IMR-90 (cell line): ENCODE data around the gene SEPHS1. TPM values are rescaled to one million over a fixed set of nuclear protein-coding genes. Genes with fewer than 3 reads are reported as not detected.

ENCODE experiments used
- ATAC-seq: fragments of 200-7000 bp; cut with Tn5 transposase; 2 replicates; pipeline ENCODE4 v1.9.1; 2020; ENCODE audit warnings: low read depth, mild to moderate bottlenecking, moderate library complexity
- BruUV-seq: library from RNA; stranded (reverse); fragments of 400-500 nt; replicated peaks from 2 replicates; lab custom pipeline; 2021; lab: Mats Ljungman, UMichigan
- CTCF ChIA-PET: fragments of 300-600 bp; formaldehyde crosslinking; extraction: SDS; loops from one replicate; lab custom pipeline; 2021; ENCODE audit warnings: antibody characterized with exemption; lab: Yijun Ruan, JAX
- POLR2A ChIA-PET: fragments of 300-600 bp; sonication (Branson Sonifier 250); formaldehyde crosslinking; loops from one replicate; lab custom pipeline; 2022; ENCODE audit warnings: antibody characterized with exemption; ENCODE audit not compliant: unreplicated experiment; lab: Charles Lee
- DNase-seq: peaks from one replicate; pipeline ENCODE4 v3.0.0; 2013
- H2AFZ ChIP-seq: replicated peaks from 2 replicates; pipeline ENCODE3; 2013; ENCODE audit warnings: low read length, mild to moderate bottlenecking; ENCODE audit not compliant: poor library complexity
- H2AK5ac ChIP-seq: 2 replicates; pipeline ENCODE4 v1.6.1; 2013; ENCODE audit warnings: low read depth, low read length, inconsistent platforms
- H2AK9ac ChIP-seq: replicated peaks from 2 replicates; pipeline ENCODE3; 2013; ENCODE audit warnings: mild to moderate bottlenecking, low read depth, low read length, moderate library complexity; ENCODE audit not compliant: poor library complexity
- H2BK120ac ChIP-seq: 2 replicates; pipeline ENCODE4 v1.6.1; 2013; ENCODE audit warnings: low read depth, low read length, inconsistent platforms
- H2BK15ac ChIP-seq: 3 replicates; pipeline ENCODE4 v1.6.1; 2013; ENCODE audit warnings: low read depth, low read length, inconsistent platforms
- H2BK20ac ChIP-seq: 2 replicates; pipeline ENCODE4 v1.6.1; 2013; ENCODE audit warnings: low read depth, mild to moderate bottlenecking, inconsistent platforms, low read length, moderate library complexity
- H2BK5ac ChIP-seq: 2 replicates; pipeline ENCODE4 v1.6.1; 2013; ENCODE audit warnings: mild to moderate bottlenecking, low read depth, low read length, inconsistent platforms; ENCODE audit not compliant: poor library complexity, severe bottlenecking
- H3K14ac ChIP-seq: replicated peaks from 2 replicates; pipeline ENCODE4 v1.6.1; 2013; ENCODE audit warnings: low read depth, low read length, inconsistent platforms
- H3K18ac ChIP-seq: 2 replicates; pipeline ENCODE4 v1.6.1; 2013; ENCODE audit warnings: low read depth, low read length, control low read depth
- H3K23ac ChIP-seq: 2 replicates; pipeline ENCODE4 v1.6.1; 2013; ENCODE audit warnings: low read depth, low read length, inconsistent platforms
- H3K27ac ChIP-seq: 2 replicates; pipeline ENCODE4 v1.5.1; 2013; ENCODE audit warnings: mild to moderate bottlenecking, control low read depth, low read length; ENCODE audit not compliant: insufficient read depth
- H3K27me3 ChIP-seq: 2 replicates; pipeline ENCODE4 v1.6.1; 2013; ENCODE audit warnings: low read length; ENCODE audit not compliant: control insufficient read depth, insufficient read depth
- H3K36me3 ChIP-seq: 2 replicates; pipeline ENCODE4 v1.6.1; 2013; ENCODE audit warnings: low read length, mixed read lengths; ENCODE audit not compliant: control insufficient read depth, insufficient read depth
- H3K4ac ChIP-seq: 2 replicates; pipeline ENCODE4 v1.6.1; 2013; ENCODE audit warnings: low read depth, low read length, inconsistent platforms
- H3K4me1 ChIP-seq: 2 replicates; pipeline ENCODE4 v1.6.1; 2013; ENCODE audit warnings: low read length, mixed read lengths; ENCODE audit not compliant: control insufficient read depth, insufficient read depth
- H3K4me2 ChIP-seq: 2 replicates; pipeline ENCODE4 v1.6.1; 2013; ENCODE audit warnings: low read depth, mild to moderate bottlenecking, control low read depth, low read length, moderate library complexity
- H3K4me3 ChIP-seq: 2 replicates; pipeline ENCODE4 v1.5.1; 2013; ENCODE audit warnings: low read depth, mild to moderate bottlenecking, control low read depth, low read length, moderate library complexity; ENCODE audit not compliant: insufficient read depth
- H3K56ac ChIP-seq: 2 replicates; pipeline ENCODE4 v1.6.1; 2013; ENCODE audit warnings: low read length, inconsistent platforms; ENCODE audit not compliant: insufficient read depth; ENCODE audit errors: extremely low read depth
- H3K79me1 ChIP-seq, 2 experiments: 2 replicates each; pipeline ENCODE4 v1.6.1; 2013; ENCODE audit warnings: low read length in 2 of 2, inconsistent platforms in 1 of 2, low read depth in 1 of 2
- H3K9ac ChIP-seq: 2 replicates; pipeline ENCODE4 v1.6.1; 2013; ENCODE audit warnings: low read depth, low read length, control low read depth
- H3K9me1 ChIP-seq: 2 replicates; pipeline ENCODE4 v1.6.1; 2013; ENCODE audit warnings: low read length, inconsistent platforms; ENCODE audit not compliant: insufficient read depth
- H3K9me3 ChIP-seq: 2 replicates; pipeline ENCODE4 v1.6.1; 2013; ENCODE audit warnings: low read length; ENCODE audit not compliant: control insufficient read depth, insufficient read depth
- H4K20me1 ChIP-seq: 2 replicates; pipeline ENCODE4 v1.6.1; 2013; ENCODE audit warnings: low read length, inconsistent platforms; ENCODE audit not compliant: insufficient read depth
- H4K5ac ChIP-seq: 2 replicates; pipeline ENCODE4 v1.6.1; 2013; ENCODE audit warnings: mild to moderate bottlenecking, low read depth, low read length, control low read depth
- H4K8ac ChIP-seq, 2 experiments: 2 replicates each; pipeline ENCODE4 v1.6.1; 2013; ENCODE audit warnings: low read depth in 2 of 2, low read length in 2 of 2, control low read depth in 1 of 2, inconsistent platforms in 1 of 2
- H4K91ac ChIP-seq: 2 replicates; pipeline ENCODE4 v1.6.1; 2013; ENCODE audit warnings: low read depth, low read length, inconsistent platforms; ENCODE audit not compliant: insufficient read depth
- BHLHE40 ChIP-seq: fragments of 150-350 bp; IDR thresholded peaks from 2 replicates; pipeline ENCODE4 v1.6.1; 2016; ENCODE audit warnings: mild to moderate bottlenecking, low read depth, low read length
- CEBPB ChIP-seq: IDR thresholded peaks from 2 replicates; pipeline ENCODE4 v1.6.1; 2012; ENCODE audit warnings: low read depth, low read length, improper control_type of control experiment
- CHD1 ChIP-seq: IDR thresholded peaks from 2 replicates; pipeline ENCODE4 v1.6.1; 2012; ENCODE audit warnings: low read depth, low read length, improper control_type of control experiment
- FOS ChIP-seq: fragments of 150-350 bp; IDR thresholded peaks from 2 replicates; pipeline ENCODE4 v1.6.1; 2016; ENCODE audit warnings: low read depth, low read length
- NFE2L2 ChIP-seq: fragments of 150-350 bp; IDR thresholded peaks from 2 replicates; pipeline ENCODE4 v1.6.1; 2016; ENCODE audit warnings: low read depth, mild to moderate bottlenecking, low read length
- RAD21 ChIP-seq: IDR thresholded peaks from 2 replicates; pipeline ENCODE4 v1.6.1; 2012; ENCODE audit warnings: low read length, improper control_type of control experiment
- WGBS, 2 experiments: methylation state at CpG; one replicate each; pipeline versions ENCODE4 v1.1.5 to v1.1.7; 2013; ENCODE audit warnings: missing lambda C conversion rate in 2 of 2; ENCODE audit not compliant: insufficient read length in 1 of 2; ENCODE audit errors: extremely low coverage in 2 of 2; 5-methylcytosine and 5-hydroxymethylcytosine counted together
- dilution Hi-C: fragments of 300-500 bp; cut with HindIII; formaldehyde crosslinking; loops from one replicate; pipeline ENCODE4 v1.14.3; 2018; ENCODE audit warnings: low sequenced_read_pairs; ENCODE audit not compliant: unreplicated experiment
- in situ Hi-C: fragments of 300-500 bp; cut with MboI; formaldehyde crosslinking; loops from 3 replicates; pipeline ENCODE4 v1.14.3; 2019; ENCODE audit warnings: low sequenced_read_pairs, inconsistent platforms, mixed read lengths
- intact Hi-C: fragments of 100-400 bp; cut with micrococcal nuclease; formaldehyde crosslinking; loops from 2 replicates; pipeline ENCODE4 v1.10.0; 2022
- polyA plus RNA-seq, 3 experiments: library from polyadenylated mRNA; depleted of rRNA; stranded (reverse); fragments of >200 nt; gene quantifications; 2 replicates each; pipeline ENCODE4 v1.2.3, GENCODE V29; 2012; ENCODE audit warnings: low replicate concordance in 1 of 3
- total RNA-seq: library from RNA; depleted of rRNA; stranded (reverse); fragments of >200 nt; gene quantifications from 2 replicates; pipeline ENCODE4 v1.2.3, GENCODE V29; 2012

The SEPHS1 gene
- total and polyA plus RNA-seq, 2 of the 4 experiments (the other 2 are of a cell fraction) = 39.4 to 69.4 TPM

GRCh38 chr10:13351340-13351915, 3.3 kb upstream of the SEPHS1 start:
- Histone ChIP-seq H3K4me2 (no peak overlapping the region), H2BK120ac (no peak overlapping the region), H3K56ac (no peak overlapping the region), H4K8ac (no peak overlapping the region), H3K9ac (no peak overlapping the region), H3K79me1 (peaks cover 0 to 9% of the 10 kb centered on the region in 2 experiments; a peak in 1 of 4 replicates), H4K5ac (no peak overlapping the region), H2BK20ac (no peak overlapping the region), H3K18ac (no peak overlapping the region), H2BK5ac (no peak overlapping the region), H2AK9ac (no peak overlapping the region), H3K4me1 (0 out of 2 replicates have a peak, but pooled peaks cover 4% of the 10 kb centered on the region), H3K4me3 (no peak overlapping the region), H2AFZ (no peak overlapping the region), H3K9me3 (no peaks in the 10 kb centered on the region), H2BK15ac (no peak overlapping the region), H3K9me1 (no peaks in the 10 kb centered on the region), H3K14ac (no peak overlapping the region), H4K91ac (no peak overlapping the region), H2AK5ac (no peak overlapping the region), H3K36me3 (no peaks in the 10 kb centered on the region), H3K27me3 (peaks cover 22% of the 10 kb centered on the region), H3K4ac (no peak overlapping the region), H3K27ac (no peak overlapping the region), H3K23ac (no peak overlapping the region), H4K20me1 (no peaks in the 10 kb centered on the region)
- ChIA-PET POLR2A (no interaction called here), CTCF (interaction anchor here (0.6 kb wide), 1 partner anchor 63 kb away, joined by 3 read pairs; no protein-coding TSS in a partner anchor)
- intact Hi-C loops (no loop called here), dilution Hi-C loops (no loop called here), in situ Hi-C loops (no loop called here)
- BruUV-seq = no TSS peak
- 25% methylated on average over 3 of the region's 11 CpGs; no CpG with 5 or more reads in 1 of the 2 experiments for WGBS, 2 experiments
- DNase-seq (no peak), ATAC-seq (no peak)
- TF ChIP-seq BHLHE40 (no peak), NFE2L2 (no peak), CHD1 (no peak), CEBPB (no peak), RAD21 (no peak), FOS (no peak)
